Right kidney (tissue), 1 donor: ENCODE measurements around the gene ACER3.
A peak's percentile ranks its signal among the peaks of the same experiment; 100 is the strongest.
"Not testable (repeated sequence)": the region's sequence is repeated elsewhere in the genome, so short reads cannot be mapped to it uniquely, and the experiment has no call there.

Source experiments
- DNase-seq: peaks from one replicate; pipeline ENCODE4 v3.0.0-alpha.2; 2016

The ACER3 gene

GRCh38 chr11:77039491-77040400 lies 179.0 kb downstream of the ACER3 start:
- DNase-seq: peak; percentile 82

GRCh38 chr11:77040401-77040777 lies 179.7 kb downstream of the ACER3 start:
- no peak for DNase-seq

- no peak for DNase-seq
These were observed 180.2 kb downstream of the ACER3 start for GRCh38 chr11:77040889-77041288.

GRCh38 chr11:77042111-77042726 lies 181.5 kb downstream of the ACER3 start:
- no peak for DNase-seq

GRCh38 chr11:77044356-77044755 lies 183.6 kb downstream of the ACER3 start:
- no peak for DNase-seq

- no peak for DNase-seq
These were observed 184.2 kb downstream of the ACER3 start for GRCh38 chr11:77044886-77045285.

- peak; percentile 69 for DNase-seq
These were observed 185.4 kb downstream of the ACER3 start for GRCh38 chr11:77046060-77046501.

GRCh38 chr11:77047007-77047927 lies 186.5 kb downstream of the ACER3 start:
- peak; percentile 73 for DNase-seq

- DNase-seq: not testable (repeated sequence)
These were observed 187.3 kb downstream of the ACER3 start for GRCh38 chr11:77047928-77048446.

- no peak for DNase-seq
These were observed 188.3 kb downstream of the ACER3 start for GRCh38 chr11:77049026-77049425.

GRCh38 chr11:77051511-77051910 lies 190.8 kb downstream of the ACER3 start:
- DNase-seq: no peak

GRCh38 chr11:77052518-77052917 lies 191.8 kb downstream of the ACER3 start:
- DNase-seq: no peak

GRCh38 chr11:77053217-77054015 lies 192.7 kb downstream of the ACER3 start:
- DNase-seq: no peak

GRCh38 chr11:77054084-77054483 lies 193.4 kb downstream of the ACER3 start:
- no peak for DNase-seq

- no peak for DNase-seq
These were observed 194.4 kb downstream of the ACER3 start for GRCh38 chr11:77055101-77055561.

- no peak for DNase-seq
These were observed 195.2 kb downstream of the ACER3 start for GRCh38 chr11:77055913-77056312.

- DNase-seq: no peak
These were observed 196.2 kb downstream of the ACER3 start for GRCh38 chr11:77056814-77057402.

- DNase-seq: no peak
These were observed 197.3 kb downstream of the ACER3 start for GRCh38 chr11:77057938-77058474.

- DNase-seq: no peak
These were observed 198.2 kb downstream of the ACER3 start for GRCh38 chr11:77058900-77059299.

- no peak for DNase-seq
These were observed 199.1 kb downstream of the ACER3 start for GRCh38 chr11:77059806-77060205.

GRCh38 chr11:77060234-77060633 lies 199.5 kb downstream of the ACER3 start:
- DNase-seq: no peak
